Neural cell (in vitro differentiated cells): ENCODE measurements around the gene NLRX1.

Experiments
- EP300 ChIP-seq: fragments of 450-650 bp; conservative IDR thresholded peaks from 2 replicates; pipeline ENCODE4 v1.6.1; 2014; ENCODE audit warnings: antibody characterized with exemption, mild to moderate bottlenecking, moderate library complexity; ENCODE audit not compliant: poor library complexity, severe bottlenecking
- EZH2 ChIP-seq: fragments of 200-600, 300-800 bp; shearing (Covaris generic), sonication (generic); IDR thresholded peaks from 2 replicates; pipeline ENCODE4 v1.6.1; 2014; ENCODE audit warnings: antibody characterized with exemption, low read length, borderline replicate concordance, mild to moderate bottlenecking; ENCODE audit not compliant: insufficient read depth, poor library complexity, severe bottlenecking
- MXI1 ChIP-seq: fragments of 450-650 bp; conservative IDR thresholded peaks from 2 replicates; pipeline ENCODE4 v1.6.1; 2014; ENCODE audit warnings: antibody characterized with exemption, mild to moderate bottlenecking; ENCODE audit not compliant: poor library complexity, severe bottlenecking
- POLR2AphosphoS5 ChIP-seq: IDR thresholded peaks from 2 replicates; pipeline ENCODE4 v1.6.1; 2012
- RAD21 ChIP-seq: fragments of 450-650 bp; conservative IDR thresholded peaks from 2 replicates; pipeline ENCODE4 v1.6.1; 2014; ENCODE audit warnings: antibody characterized with exemption, mild to moderate bottlenecking, moderate library complexity
- SMC3 ChIP-seq: fragments of 450-650 bp; conservative IDR thresholded peaks from 2 replicates; pipeline ENCODE4 v1.6.1; 2014; ENCODE audit warnings: antibody characterized with exemption, mild to moderate bottlenecking, moderate library complexity; ENCODE audit not compliant: poor library complexity
- TAF1 ChIP-seq: IDR thresholded peaks from 2 replicates; pipeline ENCODE4 v1.6.1; 2012; ENCODE audit warnings: low read depth
- TF ChIP-seq, protein P1 (sequence below): fragments of 450-650 bp; IDR thresholded peaks from 2 replicates; pipeline ENCODE4 v1.5.1; 2014; ENCODE audit warnings: antibody characterized with exemption, mild to moderate bottlenecking, moderate library complexity; ENCODE audit not compliant: poor library complexity, severe bottlenecking
- TF ChIP-seq, protein P2 (sequence below): IDR thresholded peaks from 2 replicates; pipeline ENCODE4 v1.6.1; 2012; ENCODE audit warnings: borderline replicate concordance

DNA sequence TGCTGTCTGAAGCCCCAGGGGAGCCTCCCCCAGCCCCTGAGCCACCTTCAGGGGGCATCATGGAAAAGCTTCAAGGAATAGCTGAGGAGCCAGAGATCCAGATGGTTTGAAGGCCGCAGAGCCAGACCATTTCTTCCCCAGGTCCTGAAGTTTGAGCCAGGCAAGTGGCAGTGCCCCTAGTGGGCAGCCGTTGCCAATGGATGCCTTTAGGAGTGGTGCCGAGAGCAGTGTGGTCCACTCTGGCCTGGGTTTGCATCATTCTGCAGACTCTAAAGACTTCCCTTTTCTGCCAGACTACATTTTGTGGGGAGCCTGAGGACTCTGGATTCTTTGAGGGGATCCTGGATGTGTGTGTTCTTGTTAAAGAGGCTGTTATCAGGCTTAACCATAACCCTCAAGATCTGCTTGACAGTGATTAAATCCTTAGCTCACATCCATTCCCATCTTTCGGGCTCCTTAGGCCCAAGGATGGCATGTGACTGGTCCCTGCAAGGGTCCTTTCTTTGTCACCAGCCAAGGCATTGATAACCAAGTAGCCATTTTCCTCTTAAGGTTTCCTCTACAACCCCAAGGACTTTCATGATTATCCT is 34.0 kb upstream of the NLRX1 start:
- TF ChIP-seq EZH2 (no peak), SMC3 (no peak), POLR2AphosphoS5 (no peak), RAD21 (no peak), EP300 (no peak), TAF1 (no peak), MXI1 (no peak)
- TF ChIP-seq, protein P1, sequence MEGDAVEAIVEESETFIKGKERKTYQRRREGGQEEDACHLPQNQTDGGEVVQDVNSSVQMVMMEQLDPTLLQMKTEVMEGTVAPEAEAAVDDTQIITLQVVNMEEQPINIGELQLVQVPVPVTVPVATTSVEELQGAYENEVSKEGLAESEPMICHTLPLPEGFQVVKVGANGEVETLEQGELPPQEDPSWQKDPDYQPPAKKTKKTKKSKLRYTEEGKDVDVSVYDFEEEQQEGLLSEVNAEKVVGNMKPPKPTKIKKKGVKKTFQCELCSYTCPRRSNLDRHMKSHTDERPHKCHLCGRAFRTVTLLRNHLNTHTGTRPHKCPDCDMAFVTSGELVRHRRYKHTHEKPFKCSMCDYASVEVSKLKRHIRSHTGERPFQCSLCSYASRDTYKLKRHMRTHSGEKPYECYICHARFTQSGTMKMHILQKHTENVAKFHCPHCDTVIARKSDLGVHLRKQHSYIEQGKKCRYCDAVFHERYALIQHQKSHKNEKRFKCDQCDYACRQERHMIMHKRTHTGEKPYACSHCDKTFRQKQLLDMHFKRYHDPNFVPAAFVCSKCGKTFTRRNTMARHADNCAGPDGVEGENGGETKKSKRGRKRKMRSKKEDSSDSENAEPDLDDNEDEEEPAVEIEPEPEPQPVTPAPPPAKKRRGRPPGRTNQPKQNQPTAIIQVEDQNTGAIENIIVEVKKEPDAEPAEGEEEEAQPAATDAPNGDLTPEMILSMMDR, result peak; percentile 35
- TF ChIP-seq, protein P2, sequence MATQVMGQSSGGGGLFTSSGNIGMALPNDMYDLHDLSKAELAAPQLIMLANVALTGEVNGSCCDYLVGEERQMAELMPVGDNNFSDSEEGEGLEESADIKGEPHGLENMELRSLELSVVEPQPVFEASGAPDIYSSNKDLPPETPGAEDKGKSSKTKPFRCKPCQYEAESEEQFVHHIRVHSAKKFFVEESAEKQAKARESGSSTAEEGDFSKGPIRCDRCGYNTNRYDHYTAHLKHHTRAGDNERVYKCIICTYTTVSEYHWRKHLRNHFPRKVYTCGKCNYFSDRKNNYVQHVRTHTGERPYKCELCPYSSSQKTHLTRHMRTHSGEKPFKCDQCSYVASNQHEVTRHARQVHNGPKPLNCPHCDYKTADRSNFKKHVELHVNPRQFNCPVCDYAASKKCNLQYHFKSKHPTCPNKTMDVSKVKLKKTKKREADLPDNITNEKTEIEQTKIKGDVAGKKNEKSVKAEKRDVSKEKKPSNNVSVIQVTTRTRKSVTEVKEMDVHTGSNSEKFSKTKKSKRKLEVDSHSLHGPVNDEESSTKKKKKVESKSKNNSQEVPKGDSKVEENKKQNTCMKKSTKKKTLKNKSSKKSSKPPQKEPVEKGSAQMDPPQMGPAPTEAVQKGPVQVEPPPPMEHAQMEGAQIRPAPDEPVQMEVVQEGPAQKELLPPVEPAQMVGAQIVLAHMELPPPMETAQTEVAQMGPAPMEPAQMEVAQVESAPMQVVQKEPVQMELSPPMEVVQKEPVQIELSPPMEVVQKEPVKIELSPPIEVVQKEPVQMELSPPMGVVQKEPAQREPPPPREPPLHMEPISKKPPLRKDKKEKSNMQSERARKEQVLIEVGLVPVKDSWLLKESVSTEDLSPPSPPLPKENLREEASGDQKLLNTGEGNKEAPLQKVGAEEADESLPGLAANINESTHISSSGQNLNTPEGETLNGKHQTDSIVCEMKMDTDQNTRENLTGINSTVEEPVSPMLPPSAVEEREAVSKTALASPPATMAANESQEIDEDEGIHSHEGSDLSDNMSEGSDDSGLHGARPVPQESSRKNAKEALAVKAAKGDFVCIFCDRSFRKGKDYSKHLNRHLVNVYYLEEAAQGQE, result no peak
